Activated CD8-positive, alpha-beta T cell treated with anti-CD3 and anti-CD28 coated beads for 36 hours (primary cell): ENCODE data around the gene KRT7. TPM values are rescaled to one million over a fixed set of nuclear protein-coding genes. Genes with fewer than 3 reads are reported as not detected.

Experiments used
- ATAC-seq: fragments of 200-7000 bp; cut with Tn5 transposase; one replicate; pipeline ENCODE4 v1.10.0; 2021; ENCODE audit warnings: mild to moderate bottlenecking, moderate library complexity
- CTCF ChIA-PET: fragments of 350-600 bp; sonication (Branson Sonifier 250); formaldehyde crosslinking; loops from one replicate; lab custom pipeline; 2021; ENCODE audit warnings: antibody characterized with exemption; lab: Charles Lee
- POLR2A ChIA-PET: fragments of 350-600 bp; sonication (Branson Sonifier 250); formaldehyde crosslinking; loops from one replicate; lab custom pipeline; 2021; ENCODE audit warnings: antibody characterized with exemption; lab: Charles Lee
- DNase-seq: peaks from one replicate; pipeline ENCODE4 v3.0.0-alpha.2; 2020
- H3K27ac Mint-ChIP-seq: one replicate; pipeline ENCODE4 v1.8.0; 2021; ENCODE audit warnings: mild to moderate bottlenecking, mixed read lengths
- H3K27me3 Mint-ChIP-seq: one replicate; pipeline ENCODE4 v1.8.0; 2021; ENCODE audit warnings: mixed read lengths
- H3K36me3 Mint-ChIP-seq: one replicate; pipeline ENCODE4 v1.8.0; 2021; ENCODE audit warnings: low read depth, mixed read lengths
- H3K4me1 Mint-ChIP-seq: one replicate; pipeline ENCODE4 v1.8.0; 2021; ENCODE audit warnings: low read depth, mixed read lengths
- H3K4me3 Mint-ChIP-seq: one replicate; pipeline ENCODE4 v1.8.0; 2021; ENCODE audit warnings: mild to moderate bottlenecking, moderate library complexity, mixed read lengths
- H3K9me3 Mint-ChIP-seq: one replicate; pipeline ENCODE4 v1.8.0; 2021; ENCODE audit warnings: mixed read lengths
- intact Hi-C: fragments of 100-400 bp; cut with micrococcal nuclease; formaldehyde crosslinking; loops from one replicate; pipeline ENCODE4 v1.10.0; 2022
- total RNA-seq, 2 experiments: library from RNA; stranded (reverse); gene quantifications; one replicate each; pipeline ENCODE4 v1.2.3, GENCODE V29; 2021
- TF ChIP-seq, protein P1 (sequence below): fragments of 200-600 bp; IDR thresholded peaks from one replicate; pipeline ENCODE4 v1.8.0; 2022; ENCODE audit warnings: antibody characterized with exemption, mild to moderate bottlenecking

The KRT7 gene
- total RNA-seq, 2 experiments from 2014 or later: 2.1 to 3.1 TPM

DNA sequence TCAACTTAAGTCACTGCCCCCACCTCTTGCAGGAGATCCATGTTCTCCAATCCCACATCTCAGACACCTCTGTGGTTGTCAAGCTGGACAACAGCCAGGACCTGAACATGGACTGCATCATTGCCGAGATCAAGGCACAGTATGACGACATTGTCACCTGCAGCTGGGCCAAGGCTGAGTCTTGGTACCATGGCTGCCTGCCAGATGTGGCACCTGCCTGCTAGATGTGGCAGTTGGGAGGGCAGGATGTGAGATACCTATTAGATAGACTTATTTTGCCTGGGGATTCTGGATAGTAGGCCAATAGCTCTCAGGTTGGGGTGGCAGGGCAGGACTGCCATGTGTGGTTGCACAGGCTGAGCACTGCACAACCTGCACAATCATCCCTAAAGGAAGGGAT lies 33.5 kb downstream of the KRT7 start:
- TF ChIP-seq, protein P1, sequence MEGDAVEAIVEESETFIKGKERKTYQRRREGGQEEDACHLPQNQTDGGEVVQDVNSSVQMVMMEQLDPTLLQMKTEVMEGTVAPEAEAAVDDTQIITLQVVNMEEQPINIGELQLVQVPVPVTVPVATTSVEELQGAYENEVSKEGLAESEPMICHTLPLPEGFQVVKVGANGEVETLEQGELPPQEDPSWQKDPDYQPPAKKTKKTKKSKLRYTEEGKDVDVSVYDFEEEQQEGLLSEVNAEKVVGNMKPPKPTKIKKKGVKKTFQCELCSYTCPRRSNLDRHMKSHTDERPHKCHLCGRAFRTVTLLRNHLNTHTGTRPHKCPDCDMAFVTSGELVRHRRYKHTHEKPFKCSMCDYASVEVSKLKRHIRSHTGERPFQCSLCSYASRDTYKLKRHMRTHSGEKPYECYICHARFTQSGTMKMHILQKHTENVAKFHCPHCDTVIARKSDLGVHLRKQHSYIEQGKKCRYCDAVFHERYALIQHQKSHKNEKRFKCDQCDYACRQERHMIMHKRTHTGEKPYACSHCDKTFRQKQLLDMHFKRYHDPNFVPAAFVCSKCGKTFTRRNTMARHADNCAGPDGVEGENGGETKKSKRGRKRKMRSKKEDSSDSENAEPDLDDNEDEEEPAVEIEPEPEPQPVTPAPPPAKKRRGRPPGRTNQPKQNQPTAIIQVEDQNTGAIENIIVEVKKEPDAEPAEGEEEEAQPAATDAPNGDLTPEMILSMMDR: no peak
- H3K9me3 Mint-ChIP-seq: no peaks in the 10 kb centered on the region
- no peak for ATAC-seq
- ChIA-PET POLR2A (no interaction called here), CTCF (interaction anchor here (1.4 to 9.2 kb wide), 3 partner anchors 12 to 95 kb away, joined by 3 to 69 read pairs (median 6); no protein-coding TSS in a partner anchor)
- H3K36me3 Mint-ChIP-seq: no peaks in the 10 kb centered on the region
- H3K4me1 Mint-ChIP-seq: no peaks in the 10 kb centered on the region
- no peak for DNase-seq
- H3K4me3 Mint-ChIP-seq: no peak overlapping the region
- intact Hi-C loops: no loop called here
- H3K27me3 Mint-ChIP-seq: peaks cover 18% of the 10 kb centered on the region
- H3K27ac Mint-ChIP-seq: no peak overlapping the region

- CTCF ChIA-PET: interaction anchor here (9.2 kb wide), 1 partner anchor 12 kb away, joined by 69 read pairs; no protein-coding TSS in a partner anchor
- TF ChIP-seq, protein P1: no peak
- Mint-ChIP-seq H3K4me3 (no peak overlapping the region), H3K27me3 (peaks cover 15% of the 10 kb centered on the region), H3K9me3 (no peaks in the 10 kb centered on the region), H3K36me3 (no peaks in the 10 kb centered on the region), H3K27ac (no peak overlapping the region), H3K4me1 (no peaks in the 10 kb centered on the region)
- intact Hi-C loops: no loop called here
- no peak for DNase-seq
- ATAC-seq: no peak
- POLR2A ChIA-PET: no interaction called here
Observed at GRCh38 chr12:52267266-52267665, 34.2 kb downstream of the KRT7 start.

DNA sequence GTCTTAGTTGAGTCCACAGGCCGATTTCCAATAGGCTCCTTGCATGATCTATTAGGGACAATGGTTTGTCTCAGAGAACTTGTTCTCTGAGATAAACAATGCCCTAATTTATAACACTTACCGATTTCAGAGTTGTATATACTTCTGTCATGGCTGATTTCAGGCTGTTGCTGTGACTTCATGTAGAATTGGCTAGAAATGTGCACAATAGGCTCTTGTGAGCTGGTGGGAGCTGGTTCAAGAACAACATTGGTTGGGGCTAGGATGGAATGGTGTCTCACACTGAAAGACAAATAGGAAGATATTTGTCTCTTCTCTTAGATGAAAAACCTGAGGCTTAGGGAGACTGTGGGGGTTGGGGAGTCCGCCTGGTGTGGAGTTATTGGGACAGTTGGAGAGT lies 34.7 kb downstream of the KRT7 start:
- Mint-ChIP-seq H3K27ac (no peak overlapping the region), H3K4me3 (no peak overlapping the region), H3K4me1 (no peaks in the 10 kb centered on the region), H3K36me3 (no peaks in the 10 kb centered on the region), H3K27me3 (peaks cover 12% of the 10 kb centered on the region), H3K9me3 (no peaks in the 10 kb centered on the region)
- POLR2A ChIA-PET: no interaction called here
- DNase-seq (no peak), ATAC-seq (no peak)
- CTCF ChIA-PET: interaction anchor here (9.2 kb wide), 1 partner anchor 11 kb away, joined by 69 read pairs; no protein-coding TSS in a partner anchor
- TF ChIP-seq, protein P1: no peak
- intact Hi-C loops: no loop called here

DNA sequence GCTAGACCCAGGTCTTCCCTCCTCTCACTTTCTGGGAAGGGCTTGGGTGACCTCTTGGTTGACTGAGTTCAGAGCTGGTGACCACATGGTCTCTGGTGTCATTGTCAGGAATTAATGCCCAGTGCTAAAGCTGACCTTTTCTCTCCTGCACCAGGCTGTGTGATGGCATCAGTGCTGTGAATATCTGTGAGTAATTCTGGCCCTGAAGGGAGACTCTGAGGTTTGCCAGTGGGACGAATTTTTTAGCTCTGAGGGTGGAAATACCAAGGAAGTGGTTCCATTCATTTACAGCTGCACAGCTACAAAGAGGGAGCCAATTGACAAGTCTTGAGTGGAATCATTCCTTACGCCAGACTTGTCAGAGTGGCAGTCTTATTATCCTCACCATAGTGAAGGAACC lies 35.2 kb downstream of the KRT7 start:
- H3K4me1 Mint-ChIP-seq: no peaks in the 10 kb centered on the region
- CTCF ChIA-PET: interaction anchor here (9.2 kb wide), 1 partner anchor 11 kb away, joined by 69 read pairs; no protein-coding TSS in a partner anchor

DNA sequence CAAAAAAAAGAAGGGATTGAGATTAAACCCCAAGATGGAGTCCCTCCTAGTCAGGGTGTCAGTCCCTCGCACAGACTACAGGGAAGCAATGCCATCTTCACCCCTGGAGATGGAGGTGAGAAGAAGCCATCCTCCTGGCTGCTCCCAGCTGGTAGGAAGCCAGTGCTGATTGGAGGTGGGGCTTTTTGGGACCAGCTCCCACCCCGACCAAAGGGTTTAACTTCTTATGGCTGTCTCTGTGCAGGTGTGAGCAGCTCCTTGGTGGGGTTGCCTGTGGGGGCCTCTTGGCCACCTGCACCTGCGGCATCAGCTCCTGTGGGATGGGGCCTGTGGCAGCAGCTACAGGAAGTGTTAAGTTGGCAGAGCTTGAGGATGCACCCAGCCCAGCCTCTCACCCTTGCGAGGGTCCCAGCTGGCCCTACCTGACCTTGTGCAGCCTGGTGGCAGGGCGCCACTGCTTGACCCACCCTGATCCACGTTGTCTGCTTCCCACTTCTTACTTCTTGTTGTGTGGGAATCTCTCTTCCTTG lies 37.6 kb downstream of the KRT7 start:
- Mint-ChIP-seq H3K27me3 (peaks cover 18% of the 10 kb centered on the region), H3K4me1 (no peaks in the 10 kb centered on the region), H3K36me3 (no peaks in the 10 kb centered on the region), H3K27ac (no peak overlapping the region), H3K9me3 (no peaks in the 10 kb centered on the region), H3K4me3 (no peak overlapping the region)
- intact Hi-C loops: no loop called here
- TF ChIP-seq, protein P1: no peak
- no peak for DNase-seq
- POLR2A ChIA-PET: no interaction called here
- ATAC-seq: no peak
- CTCF ChIA-PET: interaction anchor here (1.1 to 9.2 kb wide), 2 partner anchors 8 to 359 kb away, joined by 3 to 69 read pairs; no protein-coding TSS in a partner anchor

More for the DNA sequence above, 35.2 kb downstream of the KRT7 start:
- DNase-seq (no peak), ATAC-seq (no peak)
- POLR2A ChIA-PET: no interaction called here
- Mint-ChIP-seq H3K27ac (no peak overlapping the region), H3K4me3 (no peak overlapping the region), H3K9me3 (no peaks in the 10 kb centered on the region), H3K36me3 (no peaks in the 10 kb centered on the region), H3K27me3 (peaks cover 12% of the 10 kb centered on the region)
- intact Hi-C loops: no loop called here
- TF ChIP-seq, protein P1: no peak
